HEK293T (cell line): Measurements from ENCODE around the gene GTF2I.
"Not testable (repeated sequence)": the region's sequence is repeated elsewhere in the genome, so short reads cannot be mapped to it uniquely, and the experiment has no call there.

ENCODE experiments used
- ARNT ChIP-seq: fragments of 450-650 bp; IDR thresholded peaks from 2 replicates; pipeline ENCODE4 v1.6.1; 2017; ENCODE audit warnings: mild to moderate bottlenecking
- CTBP1 ChIP-seq: fragments of 450-650 bp; IDR thresholded peaks from 2 replicates; pipeline ENCODE4 v1.6.1; 2016; ENCODE audit warnings: borderline replicate concordance
- ELF4 ChIP-seq: fragments of 450-650 bp; IDR thresholded peaks from 2 replicates; pipeline ENCODE4 v1.6.1; 2017; ENCODE audit warnings: antibody characterized with exemption
- FOXA1 ChIP-seq: fragments of 450-650 bp; IDR thresholded peaks from 2 replicates; pipeline ENCODE4 v1.6.1; 2016; ENCODE audit warnings: mild to moderate bottlenecking
- FOXK2 ChIP-seq: fragments of 450-650 bp; IDR thresholded peaks from 2 replicates; pipeline ENCODE4 v1.6.1; 2016; ENCODE audit warnings: mild to moderate bottlenecking
- SP1 ChIP-seq: fragments of 450-650 bp; IDR thresholded peaks from 2 replicates; pipeline ENCODE4 v1.6.1; 2017
- SUZ12 ChIP-seq: fragments of 450-650 bp; IDR thresholded peaks from 2 replicates; pipeline ENCODE4 v1.6.1; 2016; ENCODE audit warnings: mild to moderate bottlenecking
- ZNF384 ChIP-seq: fragments of 450-650 bp; IDR thresholded peaks from 2 replicates; pipeline ENCODE4 v1.6.1; 2016
- TF ChIP-seq, protein P1 (sequence below): fragments of 450-650 bp; IDR thresholded peaks from 2 replicates; pipeline ENCODE4 v1.6.1; 2016

GRCh38 chr7:74797848-74798622 lies 140.5 kb downstream of the GTF2I start:
- TF ChIP-seq ELF4, ARNT, ZNF384, FOXK2, SUZ12, CTBP1, SP1, FOXA1: not testable (repeated sequence)
- TF ChIP-seq, protein P1, sequence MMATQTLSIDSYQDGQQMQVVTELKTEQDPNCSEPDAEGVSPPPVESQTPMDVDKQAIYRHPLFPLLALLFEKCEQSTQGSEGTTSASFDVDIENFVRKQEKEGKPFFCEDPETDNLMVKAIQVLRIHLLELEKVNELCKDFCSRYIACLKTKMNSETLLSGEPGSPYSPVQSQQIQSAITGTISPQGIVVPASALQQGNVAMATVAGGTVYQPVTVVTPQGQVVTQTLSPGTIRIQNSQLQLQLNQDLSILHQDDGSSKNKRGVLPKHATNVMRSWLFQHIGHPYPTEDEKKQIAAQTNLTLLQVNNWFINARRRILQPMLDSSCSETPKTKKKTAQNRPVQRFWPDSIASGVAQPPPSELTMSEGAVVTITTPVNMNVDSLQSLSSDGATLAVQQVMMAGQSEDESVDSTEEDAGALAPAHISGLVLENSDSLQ, result not testable (repeated sequence)
